Activated CD8-positive, alpha-beta memory T cell treated with anti-CD3 and anti-CD28 coated beads for 24 hours (primary cell): ENCODE data around the gene FGF10.

Source experiments
- DNase-seq: peaks from one replicate; pipeline ENCODE4 v3.0.0-alpha.2; 2020

Gene FGF10

DNA sequence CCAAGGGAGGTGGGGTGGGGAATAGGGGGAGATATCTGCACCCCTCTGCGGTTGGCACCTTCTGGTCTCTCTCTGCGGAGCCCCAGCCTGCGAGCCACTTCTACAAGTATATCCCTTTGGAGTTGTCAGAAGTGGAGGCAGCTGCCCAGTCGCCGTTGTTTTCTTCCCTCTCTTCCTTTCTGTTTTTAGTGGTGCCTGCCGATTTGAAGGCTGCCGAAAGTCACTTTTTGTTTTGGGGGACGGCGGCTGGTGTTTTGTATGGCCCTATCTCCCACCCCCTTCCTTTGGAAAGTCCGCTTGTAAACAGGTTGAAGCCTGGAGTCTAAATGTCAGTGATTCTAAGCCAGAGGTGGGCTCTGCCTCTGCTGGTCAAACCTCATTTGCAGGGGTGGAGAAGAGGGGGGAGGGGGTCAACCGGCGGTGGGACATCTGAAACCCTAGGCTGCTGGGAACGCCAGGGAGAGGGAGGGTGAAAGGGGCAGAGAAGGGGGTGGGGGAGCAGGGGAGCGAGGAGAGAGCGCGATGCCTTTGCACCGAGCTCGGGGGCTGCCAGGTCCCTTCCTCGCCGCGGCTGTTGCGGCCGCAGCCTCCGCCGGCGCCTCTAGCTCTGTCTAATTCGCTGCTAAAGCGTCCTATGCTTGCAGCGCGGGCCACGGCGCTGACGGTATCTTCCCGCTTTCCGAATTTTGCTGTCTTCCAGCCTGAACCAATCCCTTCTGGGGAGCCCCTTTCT, at the start of gene FGF10:
TSS of gene FGF10 (minus strand) at position 331 of the 733 bp plus-strand sequence. CDS start 738 bp downstream, outside the sequence.
- no peak for DNase-seq

DNA sequence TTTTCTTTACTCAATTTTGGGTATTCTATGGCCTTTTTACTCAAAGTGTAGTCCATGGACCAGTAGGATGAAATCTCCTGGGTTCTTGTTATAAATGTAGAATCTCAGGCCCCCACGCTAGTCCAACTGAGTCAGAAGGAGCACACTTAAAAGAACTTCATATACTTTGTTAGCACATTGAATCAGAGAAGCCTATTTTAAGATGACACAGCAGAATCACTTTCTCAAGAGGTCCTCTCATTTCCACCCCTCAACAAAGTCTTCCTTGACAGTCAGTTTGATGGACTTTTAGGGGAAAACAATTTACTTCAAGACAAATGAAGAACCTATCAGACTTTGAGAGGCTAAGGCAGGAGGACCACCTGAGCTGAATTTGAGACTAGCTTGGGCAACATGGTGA, 37.7 kb upstream of the FGF10 start:
- no peak for DNase-seq

DNA sequence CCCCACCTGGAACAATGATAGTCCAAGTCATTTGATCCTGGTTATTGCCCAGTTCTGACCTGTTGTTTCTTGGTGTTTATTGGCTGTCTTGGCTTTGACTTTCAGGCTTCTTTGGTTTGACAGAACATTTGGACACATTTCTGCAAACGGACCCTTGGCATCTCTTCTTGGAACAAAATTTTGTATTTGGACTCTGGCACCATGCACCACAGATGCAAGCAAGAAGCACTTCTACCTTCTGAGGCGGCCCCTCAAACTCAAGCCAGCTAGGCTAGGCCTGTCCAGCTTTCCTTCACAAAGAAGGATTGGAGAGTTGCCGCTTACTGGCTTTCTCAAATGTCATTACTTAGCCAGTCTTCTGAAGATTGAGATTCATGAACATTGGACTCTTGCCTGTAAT, 23.1 kb upstream of the FGF10 start:
- no peak for DNase-seq

DNA sequence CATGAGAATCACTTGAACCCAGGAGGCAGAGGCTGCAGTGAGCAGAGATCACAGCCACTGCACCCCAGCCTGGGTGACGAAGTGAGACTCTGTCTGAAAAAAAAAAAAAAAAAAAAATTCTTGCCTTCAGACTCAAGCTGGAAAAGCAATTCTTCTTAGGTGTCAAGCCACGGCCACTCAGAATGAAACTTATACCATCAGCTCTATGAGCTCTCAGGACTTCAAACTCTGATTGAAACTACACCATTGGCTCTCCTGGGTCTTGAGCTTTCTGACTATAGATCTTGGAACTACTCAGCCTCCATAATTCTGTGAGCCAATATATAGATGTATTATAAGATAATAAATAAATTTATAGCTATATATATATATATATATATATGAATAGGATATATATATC, 12.9 kb upstream of the FGF10 start:
- DNase-seq, result no peak

DNA sequence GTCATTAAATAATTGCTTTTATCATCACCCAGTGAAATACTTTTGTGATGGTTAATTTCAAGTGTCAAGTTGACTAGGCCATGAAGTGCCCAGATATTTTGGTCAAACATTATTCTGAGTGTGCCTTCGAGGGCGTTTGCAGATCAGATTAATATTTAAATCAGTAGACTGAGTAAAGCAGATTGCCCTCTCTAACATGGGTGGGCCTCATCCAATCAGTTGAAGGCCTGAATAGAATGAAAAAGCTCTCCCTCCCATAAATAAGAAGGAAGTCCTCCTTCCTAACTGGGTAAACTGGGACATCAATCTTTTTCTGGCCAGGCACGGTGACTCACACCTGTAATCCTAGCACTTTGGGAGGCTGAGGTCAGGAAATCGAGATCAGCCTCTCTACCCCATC, 12.4 kb upstream of the FGF10 start:
- no peak for DNase-seq

- DNase-seq, result no peak
Observed at GRCh38 chr5:44398382-44398781, 9.2 kb upstream of the FGF10 start.

DNA sequence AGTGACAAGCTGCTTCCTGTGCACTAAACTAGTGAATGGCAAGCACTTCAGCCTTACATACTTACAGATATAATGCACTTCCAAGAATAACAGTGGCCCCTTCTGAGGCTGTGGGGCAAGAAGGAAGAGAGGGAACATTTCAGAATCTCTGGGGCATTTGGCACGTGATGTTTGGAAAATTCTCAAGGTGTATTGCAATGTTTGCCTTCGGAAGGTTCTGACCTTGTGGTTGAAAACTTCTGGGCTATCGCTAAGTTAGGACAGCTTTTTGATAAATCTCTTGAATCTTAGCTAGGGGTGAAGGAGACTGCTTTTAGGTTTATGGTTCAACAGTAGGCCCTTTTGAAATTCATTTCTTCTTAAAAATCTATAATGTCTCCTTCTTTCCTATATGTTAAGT, 7.1 kb upstream of the FGF10 start:
- DNase-seq, result no peak

DNA sequence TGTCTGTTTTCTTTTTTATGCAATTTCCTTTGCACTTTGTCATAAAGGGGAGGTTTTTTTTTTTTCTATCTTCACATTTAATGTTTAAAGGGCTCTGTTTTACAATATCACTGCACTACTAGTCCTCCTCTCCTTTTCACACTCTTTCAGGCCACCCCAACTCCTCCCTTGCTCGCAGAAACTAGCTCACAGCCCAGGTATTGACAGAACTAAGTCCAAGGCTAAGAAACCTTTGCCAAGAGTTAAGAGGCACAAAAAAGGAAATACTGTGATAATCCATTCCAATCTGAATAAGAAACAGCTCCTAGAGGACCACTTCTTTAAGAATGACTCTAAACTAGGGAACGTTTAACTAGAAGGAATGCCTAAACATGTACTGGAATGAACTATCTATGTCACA, 1.1 kb upstream of the FGF10 start:
- no peak for DNase-seq

- DNase-seq, result no peak
Observed at GRCh38 chr5:44389823-44390143, 563 bp upstream of the FGF10 start.

GRCh38 chr5:44388321-44389089, 715 bp downstream of the FGF10 start:
- DNase-seq, result no peak

DNA sequence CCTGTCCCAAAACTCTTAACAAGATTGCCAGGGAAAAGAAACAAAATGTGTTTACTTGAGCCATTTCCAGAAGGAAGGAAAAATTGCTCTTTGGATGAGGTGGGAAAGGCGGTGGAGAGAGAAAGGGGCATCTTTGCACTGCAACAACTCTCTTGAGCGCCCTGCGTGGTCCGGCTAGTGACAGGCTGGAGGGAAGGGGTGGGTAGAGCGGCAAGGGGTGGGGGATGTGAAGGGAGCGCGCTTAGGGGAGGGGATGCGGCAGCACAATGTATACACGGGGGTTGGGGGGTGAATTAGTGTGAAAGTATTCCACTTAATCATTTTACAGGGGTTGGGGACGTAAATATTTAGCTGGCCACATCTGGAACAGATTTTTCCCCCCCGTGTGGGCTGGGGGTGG, 1.3 kb downstream of the FGF10 start:
- DNase-seq, result no peak

- DNase-seq, result no peak
Observed at GRCh38 chr5:44387406-44387805, 1.8 kb downstream of the FGF10 start.

DNA sequence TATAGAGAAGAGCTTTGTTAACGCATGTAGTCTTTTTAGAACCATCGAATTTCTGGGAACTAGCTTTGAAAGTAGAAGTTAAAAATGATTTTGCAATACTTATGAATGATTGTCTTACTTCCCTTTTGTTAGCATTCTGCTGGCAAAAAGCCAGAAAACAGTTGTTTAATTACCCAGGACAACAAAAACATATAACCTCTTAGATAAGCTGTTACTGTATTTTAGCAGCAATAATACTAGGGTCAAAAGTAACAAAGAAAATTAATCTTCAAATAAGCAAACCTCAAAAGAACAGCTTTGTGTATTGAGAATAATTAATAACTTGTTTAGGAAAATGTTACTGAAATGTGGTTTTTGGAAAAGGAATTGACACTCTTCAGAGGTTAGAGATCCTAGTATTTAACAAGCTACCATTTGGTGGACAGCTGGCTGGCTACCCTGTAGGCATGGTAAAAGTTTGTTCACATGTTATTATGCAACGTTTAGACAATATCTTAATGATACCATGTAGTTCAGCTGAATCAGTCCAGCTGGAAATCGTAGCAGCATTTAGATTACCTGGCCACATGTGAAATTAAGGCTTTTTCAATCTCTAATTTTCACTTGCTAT, 3.8 kb downstream of the FGF10 start:
- DNase-seq, result no peak

DNA sequence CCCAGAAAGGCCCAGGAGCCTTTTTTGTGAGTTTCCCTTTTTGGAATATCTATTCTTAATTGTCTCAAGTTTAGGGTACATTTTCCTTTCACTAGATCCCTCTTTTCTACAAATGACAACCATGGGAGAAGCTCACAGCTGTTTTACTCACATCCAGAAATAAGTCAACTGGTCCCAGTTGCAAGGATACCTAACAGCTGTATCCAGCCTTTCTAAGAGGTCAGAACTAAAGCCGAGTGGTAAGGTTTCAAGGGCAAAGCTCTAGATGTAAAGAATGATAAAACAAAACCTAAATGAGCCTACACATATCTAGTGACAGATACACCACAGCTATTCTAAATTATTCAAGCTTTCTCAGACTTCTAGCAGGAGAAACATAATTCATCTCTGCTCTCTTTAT, 4.4 kb downstream of the FGF10 start:
- no peak for DNase-seq

GRCh38 chr5:44382894-44383293, 6.3 kb downstream of the FGF10 start:
- DNase-seq, result no peak

DNA sequence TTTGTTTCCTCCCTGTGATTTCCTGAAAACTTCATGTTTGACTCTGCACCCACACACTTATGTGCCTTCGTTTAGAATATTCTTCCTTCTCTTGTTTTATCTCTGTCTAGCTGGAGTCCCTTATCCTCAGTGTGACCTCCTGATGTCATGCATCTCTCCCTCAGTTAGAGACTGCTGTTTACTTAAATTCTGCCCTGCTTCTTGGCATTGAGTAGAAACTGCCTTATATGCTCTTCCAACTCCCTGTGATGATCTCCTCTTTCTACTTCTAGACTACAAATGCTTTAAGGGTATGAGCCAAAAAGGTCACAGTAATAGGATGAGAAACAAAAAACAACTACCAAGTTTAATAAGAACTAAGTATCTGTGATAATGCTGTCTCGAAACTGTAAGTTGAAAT, 12.2 kb downstream of the FGF10 start:
- no peak for DNase-seq

DNA sequence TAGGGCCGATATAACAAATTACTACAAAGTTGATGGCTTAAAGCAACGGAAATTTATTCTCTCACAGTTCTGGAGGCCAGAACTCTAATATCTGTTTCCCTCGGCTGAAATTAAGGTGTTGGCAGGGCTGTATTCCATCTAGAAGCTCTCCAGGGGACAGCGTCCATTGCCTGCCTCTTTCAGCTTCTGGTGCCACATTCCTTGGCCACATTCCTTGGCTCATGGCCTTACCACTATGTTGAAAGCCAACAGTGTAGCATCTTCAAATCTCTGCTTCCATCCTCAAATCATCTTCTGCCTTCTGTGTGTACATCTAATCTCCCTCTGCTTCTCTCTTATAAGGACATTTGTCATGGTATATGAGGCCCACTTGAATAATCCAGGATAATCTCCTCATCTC, 17.2 kb downstream of the FGF10 start:
- no peak for DNase-seq

DNA sequence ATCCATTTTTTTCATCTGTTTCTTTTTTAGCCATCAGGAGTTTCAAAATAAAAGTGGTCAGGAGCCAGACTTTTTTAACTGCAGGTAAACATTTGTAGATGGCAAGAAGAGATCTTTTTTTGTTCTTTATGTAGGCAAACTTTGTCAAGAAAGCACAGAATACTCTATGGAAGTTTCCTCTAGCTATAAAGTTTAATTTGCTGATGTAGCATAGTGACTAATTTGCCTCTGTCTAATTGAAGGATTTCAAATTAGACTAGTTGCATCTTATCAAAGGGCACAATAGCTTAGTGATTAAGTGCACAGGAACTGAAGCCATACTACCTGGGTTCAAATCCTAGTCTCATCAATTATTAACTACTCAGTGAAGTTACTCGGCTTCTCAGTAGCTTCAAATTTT, 22.0 kb downstream of the FGF10 start:
- no peak for DNase-seq

DNA sequence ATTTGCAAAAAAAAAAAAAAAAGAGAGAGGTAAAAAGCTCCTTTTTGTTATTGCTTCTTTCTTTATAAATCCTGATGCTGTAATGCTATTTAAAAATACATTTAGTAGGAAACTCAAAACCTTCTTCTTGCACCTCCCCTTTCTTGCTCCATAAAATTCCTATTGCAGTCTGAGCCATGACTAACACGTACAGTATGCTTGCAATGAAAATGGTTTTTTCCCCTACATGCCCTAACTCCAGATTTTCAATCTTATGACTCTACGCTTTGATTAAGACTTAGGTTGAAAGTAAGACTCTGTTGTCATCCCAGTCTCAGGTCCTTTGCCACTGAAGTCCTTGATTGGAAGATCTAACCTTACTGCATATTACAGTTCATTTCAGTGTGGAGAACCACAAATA, 23.9 kb downstream of the FGF10 start:
- DNase-seq, result no peak

DNA sequence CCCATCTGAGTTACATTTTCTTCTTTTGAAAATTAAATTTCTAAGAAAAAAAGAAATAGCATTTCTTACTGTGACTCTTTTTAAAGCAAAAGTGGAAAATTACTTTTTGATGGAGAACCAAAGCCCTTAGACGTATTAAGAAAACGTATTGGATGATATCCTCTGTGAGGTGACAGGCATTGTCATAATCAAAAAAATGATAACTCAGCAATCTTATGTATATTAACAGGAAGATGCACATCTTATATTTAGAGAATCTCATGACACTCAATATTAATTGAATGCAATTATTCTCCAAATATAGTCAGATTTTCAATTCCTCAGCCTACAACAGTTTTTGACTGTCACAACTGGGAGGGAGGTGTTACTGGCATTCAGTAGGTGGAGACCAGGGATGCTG, 25.1 kb downstream of the FGF10 start:
- no peak for DNase-seq

- DNase-seq, result no peak
Observed at GRCh38 chr5:44361342-44362001, 27.7 kb downstream of the FGF10 start.

- no peak for DNase-seq
Observed at GRCh38 chr5:44360919-44361318, 28.3 kb downstream of the FGF10 start.

DNA sequence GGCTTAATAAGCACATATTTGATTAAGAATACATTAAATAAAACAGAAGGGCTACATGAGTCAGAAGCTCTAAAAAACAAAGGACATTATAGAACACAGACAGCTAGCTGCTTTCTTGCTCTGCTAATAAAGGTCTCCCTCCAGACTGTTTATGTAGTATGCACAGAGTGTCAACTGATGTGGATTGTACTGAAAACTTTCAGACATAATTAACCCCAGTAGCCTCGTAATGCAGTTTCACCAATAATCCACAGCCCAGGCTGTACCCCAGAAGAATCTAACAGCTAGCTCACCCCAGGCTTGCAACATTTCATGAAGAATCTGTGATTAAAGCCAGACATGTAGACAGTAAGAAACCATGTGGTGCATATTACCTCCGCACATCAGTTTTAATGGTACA, 30.8 kb downstream of the FGF10 start:
- no peak for DNase-seq

DNA sequence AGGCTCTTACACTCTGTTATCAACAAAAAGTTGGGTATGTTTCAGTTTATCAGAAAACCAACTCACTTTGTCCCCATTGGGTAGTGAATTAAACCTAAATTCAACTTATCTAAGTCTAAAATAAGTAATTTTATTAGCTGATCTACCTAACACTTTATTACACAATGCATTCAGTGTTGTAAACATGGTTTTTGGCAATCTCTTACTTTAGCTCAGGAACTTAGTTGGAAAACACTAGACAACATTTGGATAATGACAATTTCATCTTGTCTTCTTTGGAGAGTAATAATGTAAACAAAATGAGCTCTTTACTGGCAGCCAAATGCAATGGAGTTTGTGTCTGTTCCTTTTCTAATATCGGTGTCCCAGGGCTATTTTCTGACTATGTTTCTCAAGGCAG, 33.0 kb downstream of the FGF10 start:
- DNase-seq, result no peak
